Stimulated activated naive CD8-positive, alpha-beta T cell treated with anti-CD3 and anti-CD28 coated beads, Interleukin-15, Interleukin-2, amounts not matched to agents 100 ng/mL and 50 ng/mL, for 24 hours (primary cell): ENCODE results near the gene CTNNB1.

Source experiments
- H3K27ac Mint-ChIP-seq: one replicate; pipeline ENCODE4 v1.8.0; 2021; ENCODE audit warnings: mild to moderate bottlenecking, mixed read lengths
- H3K27me3 Mint-ChIP-seq: one replicate; pipeline ENCODE4 v1.8.0; 2021; ENCODE audit warnings: mixed read lengths
- H3K36me3 Mint-ChIP-seq: one replicate; pipeline ENCODE4 v1.8.0; 2021; ENCODE audit warnings: low read depth, mixed read lengths
- H3K4me1 Mint-ChIP-seq: one replicate; pipeline ENCODE4 v1.8.0; 2021; ENCODE audit warnings: low read depth, mixed read lengths
- H3K4me3 Mint-ChIP-seq: one replicate; pipeline ENCODE4 v1.8.0; 2021; ENCODE audit warnings: mild to moderate bottlenecking, mixed read lengths
- H3K9me3 Mint-ChIP-seq: one replicate; pipeline ENCODE4 v1.8.0; 2021; ENCODE audit warnings: mixed read lengths

Gene CTNNB1

GRCh38 chr3:41247055-41248004 lies 48.0 kb downstream of the CTNNB1 start:
- H3K27ac Mint-ChIP-seq, result no peak overlapping the region
- H3K4me3 Mint-ChIP-seq, result no peak overlapping the region
- peaks cover 5% of the 10 kb centered on the region for H3K36me3 Mint-ChIP-seq
- H3K4me1 Mint-ChIP-seq, result no peaks in the 10 kb centered on the region
- H3K27me3 Mint-ChIP-seq, result no peaks in the 10 kb centered on the region
- no peaks in the 10 kb centered on the region for H3K9me3 Mint-ChIP-seq

- Mint-ChIP-seq H3K9me3 (peaks cover under 1% of the 10 kb centered on the region), H3K36me3 (peaks cover 6% of the 10 kb centered on the region), H3K27ac (no peak overlapping the region), H3K4me3 (no peak overlapping the region), H3K4me1 (no peaks in the 10 kb centered on the region), H3K27me3 (no peaks in the 10 kb centered on the region)
These were observed 49.2 kb downstream of the CTNNB1 start for GRCh38 chr3:41248525-41248924.

GRCh38 chr3:41249318-41249717 lies 50.0 kb downstream of the CTNNB1 start:
- Mint-ChIP-seq H3K36me3 (peaks cover 6% of the 10 kb centered on the region), H3K27ac (no peak overlapping the region), H3K27me3 (no peaks in the 10 kb centered on the region)

GRCh38 chr3:41250825-41251224 lies 51.5 kb downstream of the CTNNB1 start:
- Mint-ChIP-seq H3K4me3 (no peak overlapping the region), H3K9me3 (peaks cover 3% of the 10 kb centered on the region), H3K27ac (no peak overlapping the region), H3K4me1 (no peaks in the 10 kb centered on the region), H3K27me3 (no peaks in the 10 kb centered on the region), H3K36me3 (peaks cover 6% of the 10 kb centered on the region)

More at GRCh38 chr3:41249318-41249717, 50.0 kb downstream of the CTNNB1 start:
- Mint-ChIP-seq H3K9me3 (peaks cover 3% of the 10 kb centered on the region), H3K4me3 (no peak overlapping the region), H3K4me1 (no peaks in the 10 kb centered on the region)

- peaks cover 3% of the 10 kb centered on the region for H3K9me3 Mint-ChIP-seq
- H3K4me3 Mint-ChIP-seq, result no peak overlapping the region
- no peaks in the 10 kb centered on the region for H3K27me3 Mint-ChIP-seq
- peaks cover 6% of the 10 kb centered on the region for H3K36me3 Mint-ChIP-seq
- no peaks in the 10 kb centered on the region for H3K4me1 Mint-ChIP-seq
- H3K27ac Mint-ChIP-seq, result no peak overlapping the region
These were observed 52.3 kb downstream of the CTNNB1 start for GRCh38 chr3:41251593-41251992.

GRCh38 chr3:41258239-41258800 lies 59.0 kb downstream of the CTNNB1 start:
- no peaks in the 10 kb centered on the region for H3K4me1 Mint-ChIP-seq
- H3K9me3 Mint-ChIP-seq, result peaks cover 3% of the 10 kb centered on the region
- H3K4me3 Mint-ChIP-seq, result no peak overlapping the region
- H3K27me3 Mint-ChIP-seq, result no peaks in the 10 kb centered on the region
- H3K36me3 Mint-ChIP-seq, result peaks cover 3% of the 10 kb centered on the region
- H3K27ac Mint-ChIP-seq, result no peak overlapping the region

GRCh38 chr3:41259449-41260062 lies 60.3 kb downstream of the CTNNB1 start:
- Mint-ChIP-seq H3K4me1 (no peaks in the 10 kb centered on the region), H3K4me3 (no peak overlapping the region), H3K27ac (no peak overlapping the region), H3K27me3 (no peaks in the 10 kb centered on the region), H3K9me3 (no peaks in the 10 kb centered on the region), H3K36me3 (peaks cover 3% of the 10 kb centered on the region)

- peaks cover 3% of the 10 kb centered on the region for H3K36me3 Mint-ChIP-seq
- no peak overlapping the region for H3K27ac Mint-ChIP-seq
- H3K4me1 Mint-ChIP-seq, result no peaks in the 10 kb centered on the region
These were observed 60.8 kb downstream of the CTNNB1 start for GRCh38 chr3:41260063-41260450.

GRCh38 chr3:41265011-41265545 lies 65.8 kb downstream of the CTNNB1 start:
- Mint-ChIP-seq H3K9me3 (no peaks in the 10 kb centered on the region), H3K4me1 (no peaks in the 10 kb centered on the region), H3K27me3 (no peaks in the 10 kb centered on the region), H3K27ac (no peak overlapping the region), H3K36me3 (peaks cover 3% of the 10 kb centered on the region), H3K4me3 (no peak overlapping the region)

More at GRCh38 chr3:41260063-41260450, 60.8 kb downstream of the CTNNB1 start:
- Mint-ChIP-seq H3K27me3 (no peaks in the 10 kb centered on the region), H3K9me3 (no peaks in the 10 kb centered on the region), H3K4me3 (no peak overlapping the region)

GRCh38 chr3:41265823-41266273 lies 66.5 kb downstream of the CTNNB1 start:
- H3K4me1 Mint-ChIP-seq, result no peaks in the 10 kb centered on the region
- no peaks in the 10 kb centered on the region for H3K27me3 Mint-ChIP-seq
- H3K4me3 Mint-ChIP-seq, result no peak overlapping the region
- H3K36me3 Mint-ChIP-seq, result peaks cover 3% of the 10 kb centered on the region
- no peak overlapping the region for H3K27ac Mint-ChIP-seq
- no peaks in the 10 kb centered on the region for H3K9me3 Mint-ChIP-seq

GRCh38 chr3:41267975-41268640 lies 68.8 kb downstream of the CTNNB1 start:
- Mint-ChIP-seq H3K27ac (no peak overlapping the region), H3K4me3 (no peak overlapping the region), H3K9me3 (peaks cover 10% of the 10 kb centered on the region), H3K27me3 (no peaks in the 10 kb centered on the region), H3K36me3 (peaks cover 5% of the 10 kb centered on the region), H3K4me1 (no peaks in the 10 kb centered on the region)

GRCh38 chr3:41272667-41273066 lies 73.4 kb downstream of the CTNNB1 start:
- H3K9me3 Mint-ChIP-seq, result peaks cover 17% of the 10 kb centered on the region
- H3K36me3 Mint-ChIP-seq, result peaks cover 7% of the 10 kb centered on the region
- no peak overlapping the region for H3K4me3 Mint-ChIP-seq
- H3K27ac Mint-ChIP-seq, result no peak overlapping the region
- H3K4me1 Mint-ChIP-seq, result no peaks in the 10 kb centered on the region
- H3K27me3 Mint-ChIP-seq, result no peaks in the 10 kb centered on the region

- Mint-ChIP-seq H3K4me3 (no peak overlapping the region), H3K9me3 (peaks cover 17% of the 10 kb centered on the region), H3K4me1 (no peaks in the 10 kb centered on the region), H3K27me3 (no peaks in the 10 kb centered on the region), H3K36me3 (peaks cover 7% of the 10 kb centered on the region), H3K27ac (no peak overlapping the region)
These were observed 75.8 kb downstream of the CTNNB1 start for GRCh38 chr3:41274944-41275668.

GRCh38 chr3:41276191-41276590 lies 76.9 kb downstream of the CTNNB1 start:
- H3K27ac Mint-ChIP-seq, result no peak overlapping the region
- peaks cover 17% of the 10 kb centered on the region for H3K9me3 Mint-ChIP-seq
- H3K36me3 Mint-ChIP-seq, result peaks cover 7% of the 10 kb centered on the region
- H3K4me1 Mint-ChIP-seq, result no peaks in the 10 kb centered on the region
- H3K27me3 Mint-ChIP-seq, result no peaks in the 10 kb centered on the region
- H3K4me3 Mint-ChIP-seq, result no peak overlapping the region
